ENCODE measurements around the gene PLCL2.

PLCL2 gene

DNA sequence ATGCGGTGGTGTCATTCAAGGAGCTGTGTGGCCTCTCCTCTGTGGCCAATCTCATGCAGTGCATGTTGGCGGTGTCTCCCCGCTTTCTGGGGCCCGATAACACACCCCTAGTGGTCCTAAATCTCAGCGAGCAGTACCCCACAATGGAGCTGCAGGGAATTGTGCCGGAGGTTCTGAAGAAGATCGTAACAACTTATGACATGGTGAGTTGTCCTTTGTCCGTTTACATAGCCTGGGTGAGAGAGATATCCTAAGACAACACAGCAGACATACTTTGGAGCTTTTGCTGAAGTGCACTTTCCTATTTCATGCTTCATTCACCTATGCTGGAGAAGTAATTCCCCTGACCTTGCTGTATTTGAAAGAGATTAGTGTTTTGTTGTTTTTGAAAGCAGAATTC is 130.0 kb downstream of the PLCL2 start:
- DNase-seq: no peak

DNA sequence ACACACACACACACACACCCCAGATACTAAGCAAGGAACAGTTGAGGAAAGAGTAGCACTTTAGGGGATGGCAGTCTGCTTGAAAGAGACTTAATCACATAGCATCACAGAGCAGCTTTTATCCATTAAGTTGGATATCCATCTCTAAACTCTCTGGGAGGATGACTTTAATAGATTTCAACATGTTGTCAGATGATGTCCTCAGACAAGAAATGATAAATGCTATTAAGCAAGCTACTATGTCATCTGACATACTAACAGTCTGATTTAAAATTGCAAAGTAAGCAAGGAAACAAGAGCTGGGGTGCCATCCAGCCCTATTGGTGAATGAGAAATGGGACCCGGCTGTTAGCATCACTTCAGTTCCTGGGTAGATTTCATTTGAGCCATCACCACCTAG is 136.9 kb downstream of the PLCL2 start:
- DNase-seq: no peak

DNA sequence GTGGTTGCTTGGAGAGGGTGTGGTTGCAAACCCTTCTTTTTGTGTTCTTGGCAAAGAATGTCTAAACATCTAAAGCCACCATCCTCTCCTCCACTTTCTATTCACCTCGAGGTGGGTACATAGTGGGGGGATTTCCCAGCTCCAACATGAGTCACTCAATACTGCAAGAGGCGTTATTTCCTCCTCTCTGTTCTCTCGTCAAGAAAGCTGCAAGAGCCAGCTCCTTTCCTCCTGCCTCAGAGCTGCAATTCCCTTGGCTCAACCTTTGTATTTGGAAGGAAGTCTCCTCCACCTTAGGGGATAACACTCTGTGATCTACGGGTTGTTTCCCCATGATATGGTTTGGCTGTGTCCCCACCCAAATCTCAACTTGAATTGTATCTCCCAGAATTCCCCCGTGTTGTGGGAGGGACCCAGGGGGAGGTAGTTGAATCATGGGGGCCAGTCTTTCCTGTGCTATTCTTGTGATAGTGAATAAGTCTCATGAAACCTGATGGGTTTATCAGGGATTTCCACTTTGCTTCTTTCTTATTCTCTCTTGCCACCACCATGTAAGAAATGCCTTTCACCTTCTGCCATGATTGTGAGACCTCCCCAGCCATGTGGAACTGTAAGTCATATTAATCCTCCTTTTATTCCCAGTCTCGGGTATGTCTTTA is 138.4 kb downstream of the PLCL2 start:
- DNase-seq: peak; percentile 72

DNA sequence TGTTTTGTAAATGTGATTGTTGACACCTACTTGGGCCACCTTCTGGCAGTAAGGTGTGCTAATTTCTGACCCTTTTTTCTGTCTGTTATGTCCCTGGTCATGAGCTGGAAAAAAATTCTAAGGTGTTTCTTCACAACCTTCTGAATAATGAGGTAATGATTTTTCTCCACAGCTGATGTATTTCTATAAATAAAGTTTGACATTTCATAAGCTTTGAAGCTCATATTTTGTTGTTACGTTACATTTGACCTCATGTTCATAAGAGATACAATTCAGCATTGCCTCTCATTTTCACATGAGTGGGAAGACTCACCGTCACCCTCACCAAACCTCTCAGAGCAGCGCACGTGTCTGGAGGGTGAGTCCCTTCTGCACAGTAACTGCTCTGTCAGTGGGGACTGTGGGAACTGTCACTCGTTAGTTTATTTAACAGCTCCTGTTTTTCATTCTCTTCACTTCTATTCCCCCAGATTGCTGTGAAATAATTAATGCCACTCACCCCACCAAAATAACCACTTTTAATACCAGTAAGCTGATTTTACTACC is 140.9 kb downstream of the PLCL2 start:
- no peak for DNase-seq

DNA sequence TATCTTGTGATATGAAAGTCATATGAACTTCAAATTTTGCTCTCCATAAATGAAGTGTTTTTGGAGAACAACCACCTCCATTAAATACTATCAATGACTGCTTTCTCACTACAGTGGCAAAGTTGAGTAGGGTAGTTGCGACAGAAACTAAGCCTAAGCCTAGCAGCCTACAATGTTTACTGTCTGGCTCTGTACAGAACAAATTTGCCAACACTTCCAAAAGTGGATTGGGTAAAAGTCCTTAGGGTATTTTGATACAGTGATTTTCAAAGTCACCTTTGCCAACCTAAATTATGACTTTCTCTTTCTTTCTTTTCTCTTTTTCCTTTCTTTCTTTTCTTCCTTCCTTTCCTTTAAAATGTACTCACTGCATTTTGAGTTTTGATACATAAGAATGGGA is 142.6 kb downstream of the PLCL2 start:
- no peak for DNase-seq

DNA sequence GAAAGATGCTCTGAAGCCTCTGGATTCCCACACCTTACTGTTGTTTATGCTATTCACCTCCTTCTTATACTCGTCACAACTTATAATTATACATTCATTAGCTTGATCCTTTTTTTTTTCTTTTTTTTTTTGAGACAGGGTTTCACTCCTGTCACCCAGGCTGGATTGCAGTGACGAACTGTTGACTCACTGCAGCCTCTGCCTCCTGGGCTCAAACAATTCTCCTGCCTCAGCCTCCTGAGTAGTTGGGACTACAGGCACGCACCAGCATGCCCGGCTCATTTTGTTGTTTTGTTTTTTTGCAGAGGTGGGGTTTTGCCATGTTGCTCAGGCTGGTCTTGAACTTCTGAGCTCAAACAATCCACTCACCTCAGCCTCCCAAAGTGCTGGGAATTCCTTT is 143.6 kb downstream of the PLCL2 start:
- no peak for DNase-seq

DNA sequence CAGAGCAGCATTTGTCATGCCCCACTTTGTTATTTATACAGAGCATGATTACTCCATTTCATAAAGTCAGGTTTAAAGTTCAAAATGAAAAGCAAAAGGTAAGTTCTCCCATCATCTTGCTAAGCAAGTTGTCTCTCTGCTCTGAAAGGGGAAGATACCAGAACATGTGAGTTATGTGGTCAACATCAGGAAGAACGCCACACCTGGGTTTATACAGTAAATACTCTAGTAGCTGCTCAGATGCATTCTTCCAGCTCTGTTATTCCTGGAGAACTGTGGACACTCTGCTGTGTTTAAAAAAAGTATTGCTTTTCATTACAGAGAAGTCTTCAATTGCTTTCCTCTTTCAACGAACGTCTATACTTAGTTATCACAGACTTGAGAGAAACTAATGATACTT is 145.7 kb downstream of the PLCL2 start:
- no peak for DNase-seq

DNA sequence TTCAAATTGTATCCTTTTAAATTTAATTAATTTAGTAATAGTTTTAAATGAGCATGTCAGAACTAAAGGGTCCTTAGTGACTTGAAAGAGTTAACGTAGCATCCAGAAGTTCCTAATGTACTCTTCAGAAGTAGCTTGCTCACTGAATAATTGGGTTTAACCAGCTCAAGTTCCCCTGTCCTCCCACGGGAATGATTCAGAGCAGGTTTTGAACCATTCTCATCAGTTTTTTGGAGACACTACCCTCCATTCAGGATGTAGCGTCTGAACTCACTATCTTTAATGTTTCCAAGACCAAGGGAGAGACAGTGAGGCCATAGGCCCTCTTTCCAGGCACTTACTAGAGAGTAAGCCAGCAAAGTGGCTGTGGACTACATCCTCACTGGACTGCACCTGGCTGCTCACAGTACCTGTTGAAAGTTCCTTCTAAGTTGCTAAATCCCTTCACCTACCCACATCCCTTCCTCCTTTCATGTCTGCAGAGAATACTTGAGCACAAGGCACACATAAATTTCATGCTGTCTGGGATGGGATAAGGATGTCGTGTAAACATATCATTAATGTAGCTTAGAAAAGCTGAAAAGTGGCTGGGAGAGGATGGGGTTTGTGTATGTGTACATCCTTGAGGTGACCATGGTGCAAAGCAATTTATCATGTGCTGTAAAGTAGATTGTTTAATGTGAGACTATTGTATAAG is 146.3 kb downstream of the PLCL2 start:
- no peak for DNase-seq

DNA sequence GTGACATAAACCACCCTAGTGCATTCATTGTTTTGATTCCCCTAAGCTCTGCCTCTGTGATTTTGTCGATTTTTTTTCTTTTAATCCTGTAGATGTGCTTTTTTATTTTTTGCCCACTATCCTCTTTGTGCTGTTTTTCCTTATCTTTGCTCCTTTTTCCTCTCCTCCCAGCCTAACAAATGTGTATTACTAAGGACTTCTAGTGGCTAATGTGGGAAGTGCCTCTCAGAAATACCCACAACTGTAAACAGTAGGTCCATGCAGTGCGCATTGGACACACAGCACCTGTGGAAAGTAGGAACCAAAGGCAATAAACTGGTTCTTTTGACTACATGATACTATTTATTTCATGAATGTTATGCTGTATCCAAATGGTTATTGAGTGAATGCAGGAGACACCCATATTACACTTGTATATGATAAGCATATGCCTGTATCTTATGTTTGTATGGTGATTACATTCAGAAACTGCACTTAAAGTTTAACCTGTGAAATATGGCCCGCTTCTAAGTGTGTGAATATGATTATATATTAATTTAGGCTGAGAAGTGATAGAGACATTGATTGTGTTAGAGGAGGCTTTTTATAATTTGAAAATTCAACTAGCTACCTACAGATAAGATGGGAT is 147.8 kb downstream of the PLCL2 start:
- no peak for DNase-seq

DNA sequence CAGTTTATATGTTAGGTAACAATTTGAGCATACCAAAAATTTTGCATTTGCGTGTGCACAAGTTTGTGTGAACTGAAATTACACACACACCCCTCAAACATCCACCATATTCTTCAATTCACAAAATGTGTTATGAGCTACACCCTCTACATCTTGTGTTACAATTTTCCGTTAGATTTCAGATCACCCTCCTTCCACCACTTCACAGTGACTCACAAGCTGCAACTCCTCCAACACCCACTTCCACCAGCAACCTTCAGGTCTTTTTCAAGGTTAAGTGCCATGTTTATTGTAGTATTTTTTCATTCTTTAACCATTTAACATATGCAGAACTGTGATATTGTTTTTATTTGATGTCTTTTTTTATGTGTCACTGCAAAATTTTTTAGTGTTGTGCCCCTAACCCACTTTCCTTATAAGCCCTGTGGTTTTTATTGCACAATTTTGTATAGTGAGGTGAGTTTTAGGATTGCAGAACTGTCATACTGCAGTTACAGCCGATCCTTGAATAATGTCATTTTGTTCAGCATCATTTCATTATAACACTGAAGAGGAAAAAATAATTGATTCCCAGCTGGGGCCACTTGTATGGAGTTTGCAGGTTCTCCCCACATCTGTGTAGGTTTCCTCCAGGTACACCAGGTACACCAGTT is 148.9 kb downstream of the PLCL2 start:
- DNase-seq: peak; percentile 12

DNA sequence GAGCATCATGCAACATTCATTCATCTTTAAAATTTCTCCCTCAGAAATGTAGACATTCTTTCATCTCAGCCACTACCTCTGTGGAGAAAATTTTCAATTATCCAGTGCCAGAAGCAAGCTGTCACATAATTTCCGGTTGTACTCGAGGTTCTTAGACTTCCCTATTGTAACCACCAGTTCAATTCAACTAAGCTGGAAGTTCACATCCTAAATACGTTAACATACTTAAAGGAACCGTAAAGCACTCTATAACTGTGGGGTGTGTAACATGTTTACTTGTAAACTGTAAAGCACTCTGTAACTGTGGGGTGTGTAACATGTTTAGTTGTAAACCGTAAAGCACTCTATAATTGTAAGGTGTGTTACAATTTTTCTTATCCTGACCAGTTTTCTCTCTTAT is 150.3 kb downstream of the PLCL2 start:
- no peak for DNase-seq

DNA sequence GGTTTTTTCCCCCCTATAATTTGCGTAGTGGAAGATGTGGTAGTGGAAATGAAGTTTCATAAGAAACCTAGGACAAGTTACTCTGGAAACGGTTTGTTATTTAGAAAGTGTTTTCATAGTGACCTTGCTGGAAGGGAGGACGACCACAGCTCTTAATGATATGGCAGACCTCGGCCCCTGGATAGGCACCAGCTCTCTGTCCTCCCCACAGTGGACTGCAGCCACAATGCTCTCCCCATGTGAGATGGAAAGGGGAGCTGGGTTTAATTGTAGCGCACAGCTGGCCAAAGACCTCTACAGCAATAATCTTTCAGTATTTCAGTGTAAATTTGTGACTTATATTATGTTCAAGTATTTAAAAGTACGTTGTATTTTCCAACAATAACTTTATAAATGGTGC is 151.2 kb downstream of the PLCL2 start:
- DNase-seq: no peak

DNA sequence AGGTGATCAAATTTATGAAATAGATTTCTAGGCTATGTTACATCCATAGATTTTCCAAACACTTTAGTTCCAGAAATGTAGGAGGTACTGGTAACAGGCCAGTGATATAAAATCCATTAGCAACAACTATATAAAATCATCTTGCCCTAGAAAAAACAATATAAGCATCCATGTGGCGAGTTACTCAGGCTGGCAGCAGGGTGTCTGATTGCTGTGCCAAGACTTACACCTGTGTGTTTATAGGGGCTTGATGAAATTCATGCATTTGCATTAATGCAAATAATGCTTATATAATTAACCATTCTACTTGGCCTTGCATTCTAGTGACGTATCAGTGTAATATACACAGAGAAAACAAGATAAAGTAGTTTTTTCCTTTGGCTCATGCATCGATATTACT is 153.4 kb downstream of the PLCL2 start:
- DNase-seq: no peak

DNA sequence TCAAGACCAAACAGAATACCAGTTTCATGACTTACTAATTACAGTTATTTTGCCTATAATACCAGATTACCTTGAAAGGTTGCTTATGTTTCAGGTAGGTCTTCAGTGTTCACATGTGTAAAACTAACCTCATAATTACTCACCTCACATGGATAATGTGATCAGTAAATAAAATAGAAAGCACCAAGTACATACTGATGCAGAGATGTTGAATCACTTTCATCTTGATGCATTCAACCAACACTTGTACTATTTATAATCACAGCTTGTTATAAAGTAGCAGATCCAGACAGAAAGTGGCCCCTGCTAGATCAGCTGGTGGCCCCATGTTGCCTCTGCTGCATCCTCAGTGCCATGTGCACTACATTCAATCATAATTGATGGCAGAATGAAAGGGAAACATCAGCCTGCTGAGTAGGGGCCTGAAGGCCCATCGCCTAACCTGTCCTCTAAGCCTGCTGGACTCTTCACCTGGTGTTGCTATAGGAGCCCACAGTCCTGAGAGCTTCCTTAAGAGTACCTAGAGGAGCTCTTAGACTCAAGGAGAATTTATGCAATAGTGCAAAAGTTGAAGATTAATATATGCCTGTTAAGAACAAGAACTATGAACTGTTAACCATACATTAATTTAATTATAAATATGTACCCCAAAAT is 154.3 kb downstream of the PLCL2 start:
- DNase-seq: no peak

DNA sequence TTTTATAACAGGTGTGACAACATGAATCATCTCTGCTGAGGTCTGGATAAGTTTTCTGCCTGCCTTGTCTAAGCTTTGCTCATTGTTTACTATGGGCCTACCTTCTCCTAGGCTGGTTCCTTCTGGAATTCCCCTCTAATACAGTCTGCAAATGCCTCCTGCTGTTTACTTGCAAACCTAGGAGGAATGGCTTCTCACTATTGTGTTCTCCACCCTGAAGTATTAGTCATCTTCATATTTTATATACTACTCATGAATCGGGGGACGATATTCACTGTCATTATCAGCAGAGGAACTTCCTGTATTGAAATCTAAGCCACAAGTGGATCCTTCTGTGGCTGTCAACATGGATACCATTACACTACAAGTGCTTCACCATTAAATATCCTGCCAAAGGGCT is 154.8 kb downstream of the PLCL2 start:
- peak; percentile 12 for DNase-seq

DNA sequence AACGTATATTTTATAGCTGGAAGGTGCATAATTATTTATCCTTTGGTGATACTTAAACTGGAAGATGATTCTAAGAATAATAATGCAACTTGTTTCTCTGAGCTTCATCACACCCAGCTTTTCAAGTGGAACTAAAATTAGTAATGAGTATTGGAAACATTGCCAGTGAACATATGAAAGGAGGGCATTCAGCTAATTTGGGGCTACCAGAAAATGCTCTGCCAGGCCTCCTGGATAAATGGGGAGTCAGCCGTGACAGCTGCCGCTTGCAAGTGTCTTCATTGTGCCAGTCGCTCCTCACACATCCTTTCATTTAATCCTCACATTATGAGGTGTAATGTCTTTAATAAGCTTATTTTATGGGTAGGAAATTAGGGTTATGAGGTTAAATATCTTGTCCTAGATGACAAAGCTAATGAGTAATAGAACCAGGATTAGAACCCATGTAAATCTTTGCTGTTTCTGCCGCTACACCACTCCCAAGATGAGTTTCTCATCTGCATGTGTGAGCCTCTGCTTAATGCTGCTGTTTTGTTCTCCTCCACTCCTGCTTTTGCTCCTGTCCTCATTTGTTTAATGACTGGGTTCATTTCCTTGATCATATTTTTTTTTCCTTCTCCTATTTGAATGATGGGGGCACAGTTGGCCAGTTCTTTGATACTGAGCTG is 155.7 kb downstream of the PLCL2 start:
- DNase-seq: no peak

DNA sequence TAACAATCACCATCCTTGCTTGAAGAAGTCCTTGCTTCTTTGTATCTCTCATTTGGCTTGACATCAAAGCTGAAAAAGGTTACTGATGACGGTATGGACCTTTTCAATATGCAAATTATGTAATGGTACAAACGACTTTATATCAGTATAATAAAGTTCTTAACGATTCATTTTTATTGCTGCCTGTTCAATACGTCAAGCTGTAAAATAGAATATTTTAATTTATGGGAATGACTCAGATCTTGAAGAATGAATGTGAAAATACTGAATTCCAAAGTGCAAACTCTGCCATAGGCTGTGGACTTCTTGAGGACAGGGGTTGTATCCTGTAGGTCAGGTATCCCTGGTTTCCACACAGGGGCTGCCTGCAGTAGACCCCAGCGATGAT is 156.2 kb downstream of the PLCL2 start:
- DNase-seq: no peak

DNA sequence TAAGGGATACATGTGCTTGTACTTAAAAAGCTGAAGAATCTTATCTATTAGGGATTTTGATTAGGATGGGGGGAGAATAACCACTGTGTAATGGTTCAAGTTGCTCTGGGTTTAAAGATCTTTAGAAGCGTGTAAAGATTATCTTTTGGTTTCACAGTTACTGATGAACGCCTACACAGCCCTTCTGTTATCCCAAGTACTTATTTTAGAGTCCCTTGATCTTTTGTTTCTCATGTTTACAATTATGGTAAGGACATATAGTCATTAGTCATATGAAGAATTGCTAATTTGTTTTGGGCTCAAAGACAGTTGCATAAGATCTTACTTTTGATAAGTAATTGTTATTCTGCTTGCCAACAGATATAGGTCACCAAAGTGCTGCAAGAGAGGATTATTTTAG is 160.1 kb downstream of the PLCL2 start:
- DNase-seq: peak; percentile 53

DNA sequence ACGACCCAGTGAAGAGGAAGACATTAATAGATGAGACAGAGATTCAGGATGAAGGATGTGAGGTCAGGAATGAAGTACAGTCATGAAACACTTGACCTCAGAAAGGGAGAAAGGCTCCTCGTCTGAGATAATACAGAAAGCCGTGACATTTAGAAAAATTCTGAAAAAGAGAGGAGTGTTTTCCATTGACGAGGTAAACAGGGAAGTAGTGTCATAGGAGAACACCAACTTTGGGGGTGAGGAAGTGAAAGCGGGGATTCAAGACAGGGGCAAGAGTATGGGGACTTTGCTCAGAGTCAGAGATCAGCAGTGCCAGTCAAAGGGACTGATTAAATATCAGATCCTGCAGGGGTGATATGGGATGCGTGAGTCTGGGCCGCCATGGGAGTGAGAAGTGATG is 160.9 kb downstream of the PLCL2 start:
- no peak for DNase-seq

DNA sequence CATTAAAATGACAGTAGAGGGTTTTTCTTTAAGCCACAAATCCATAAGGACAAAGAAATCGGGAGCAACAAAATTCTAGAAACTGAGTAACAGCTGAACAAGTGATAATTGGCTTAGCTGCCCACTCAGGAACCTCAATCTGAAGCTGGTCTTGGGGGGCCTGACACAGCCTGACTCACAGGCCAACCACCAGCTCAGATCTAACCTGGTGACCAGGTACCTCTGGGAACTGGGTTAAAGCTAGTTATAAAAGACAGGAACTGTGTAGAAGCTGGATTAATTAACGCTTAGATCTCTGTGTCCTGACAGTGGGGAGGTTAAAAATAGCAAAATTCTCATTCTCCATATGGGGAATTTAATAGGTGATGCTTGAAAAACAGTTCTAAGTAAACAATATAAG is 161.9 kb downstream of the PLCL2 start:
- DNase-seq: no peak

DNA sequence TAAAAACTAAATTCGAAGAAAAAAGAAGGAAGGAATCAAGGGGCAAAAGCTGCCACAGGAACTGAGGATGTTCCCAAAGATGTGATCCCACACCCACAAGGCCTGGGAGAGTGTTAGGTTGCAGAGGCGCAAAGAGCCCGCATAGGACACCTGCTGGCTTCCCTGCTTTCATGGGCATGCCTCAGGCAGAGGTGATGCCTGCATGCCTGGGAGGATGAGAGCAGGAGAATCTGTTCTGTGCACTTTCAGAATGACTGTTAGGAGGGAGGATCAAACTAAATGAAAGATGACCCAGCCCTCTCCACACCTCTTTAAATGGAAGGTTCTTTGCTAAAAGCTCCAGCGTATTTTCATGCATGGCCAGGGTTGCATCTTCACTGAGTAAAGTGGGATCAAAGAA is 162.4 kb downstream of the PLCL2 start:
- peak; percentile 24 for DNase-seq

DNA sequence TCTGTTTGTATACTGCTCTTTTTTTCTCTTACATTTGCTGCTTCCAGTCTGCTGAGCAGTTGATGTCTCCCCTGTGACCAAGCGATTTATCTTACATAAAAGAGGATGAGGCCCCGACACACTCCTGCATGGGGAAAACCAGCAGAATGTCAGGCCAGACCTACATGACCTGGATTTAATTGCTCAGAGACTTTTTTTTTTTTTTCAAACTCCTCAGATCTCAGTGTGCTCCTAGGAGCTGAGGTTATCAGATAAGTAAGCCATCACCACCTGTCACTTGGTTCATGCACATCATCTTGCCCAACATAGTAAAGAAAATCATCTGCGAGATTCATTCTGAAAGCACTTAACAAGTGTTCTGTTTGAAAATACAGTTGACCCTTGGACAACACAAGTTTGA is 163.1 kb downstream of the PLCL2 start:
- DNase-seq: peak; percentile 12

DNA sequence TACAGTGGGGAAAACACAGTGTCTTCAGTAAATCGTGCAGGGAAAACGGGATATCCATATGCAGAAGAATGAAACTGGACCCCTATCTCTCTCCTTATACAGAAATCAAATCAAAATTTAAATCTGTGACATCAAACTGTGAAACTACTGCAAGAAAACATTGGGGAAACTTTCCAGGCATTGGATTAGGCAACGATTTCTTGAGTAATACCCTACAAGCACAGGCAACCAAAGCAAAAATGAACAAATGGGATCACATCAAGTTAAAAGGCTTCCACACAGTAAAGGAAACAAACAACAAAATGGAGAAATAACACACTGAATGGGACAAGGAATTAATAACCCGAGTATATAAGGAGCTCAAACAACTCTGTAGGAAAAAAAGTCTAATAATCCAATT is 165.3 kb downstream of the PLCL2 start:
- DNase-seq: no peak

Measured in activated CD4-positive, alpha-beta T cell treated with anti-CD3 and anti-CD28 coated beads, Interleukin-2, amount 50 U/mL, for 16 hours (primary cell).